A673 (cell line): ENCODE measurements around the gene FADD. TPM values are rescaled to one million over a fixed set of nuclear protein-coding genes. Genes with fewer than 3 reads are reported as not detected.

ENCODE experiments used
- BruUV-seq: library from RNA; stranded (reverse); fragments of 400-500 nt; replicated peaks from 2 replicates; lab custom pipeline; 2021; lab: Mats Ljungman, UMichigan
- CTCF ChIA-PET: fragments of 300-600 bp; sonication (Branson Sonifier 250); formaldehyde crosslinking; loops from one replicate; lab custom pipeline; 2022; ENCODE audit warnings: antibody characterized with exemption; lab: Charles Lee
- POLR2A ChIA-PET: fragments of 300-600 bp; sonication (Branson Sonifier 250); formaldehyde crosslinking; loops from one replicate; lab custom pipeline; 2022; ENCODE audit warnings: antibody characterized with exemption; ENCODE audit not compliant: low non-redundant PET; lab: Charles Lee
- DNase-seq: peaks from one replicate; pipeline ENCODE4 v3.0.0-alpha.2; 2015; ENCODE audit warnings: low spot score
- H3K27ac ChIP-seq: fragments of 200-600 bp; sonication (generic); 2 replicates; pipeline ENCODE4 v1.5.1; 2016; ENCODE audit warnings: mixed run types, low read depth, mild to moderate bottlenecking, mixed read lengths, antibody characterized with exemption, low read length; ENCODE audit not compliant: poor library complexity, severe bottlenecking
- H3K27me3 ChIP-seq: fragments of 200-600 bp; sonication (generic); replicated peaks from 2 replicates; pipeline ENCODE4 v1.6.1; 2017; ENCODE audit warnings: mixed run types, low read depth, mild to moderate bottlenecking, mixed read lengths, antibody characterized with exemption, low read length; ENCODE audit not compliant: insufficient read depth, poor library complexity
- H3K36me3 ChIP-seq: fragments of 200-600 bp; sonication (generic); 2 replicates; pipeline ENCODE4 v1.6.1; 2016; ENCODE audit warnings: mixed run types, mild to moderate bottlenecking, mixed read lengths, antibody characterized with exemption, low read length; ENCODE audit not compliant: insufficient read depth, poor library complexity, severe bottlenecking
- H3K4me1 ChIP-seq: fragments of 200-600 bp; sonication (generic); 2 replicates; pipeline ENCODE4 v1.6.1; 2017; ENCODE audit warnings: mixed run types, mild to moderate bottlenecking, mixed read lengths, antibody characterized with exemption, low read length; ENCODE audit not compliant: insufficient read depth, poor library complexity, severe bottlenecking
- H3K4me3 ChIP-seq: fragments of 200-600 bp; sonication (generic); 2 replicates; pipeline ENCODE4 v1.5.1; 2016; ENCODE audit warnings: low read depth, mixed run types, mild to moderate bottlenecking, mixed read lengths, low read length; ENCODE audit not compliant: poor library complexity, severe bottlenecking
- H3K9me3 ChIP-seq: fragments of 200-600 bp; sonication (generic); 2 replicates; pipeline ENCODE4 v1.6.1; 2016; ENCODE audit warnings: mixed run types, low read depth, mild to moderate bottlenecking, mixed read lengths, antibody characterized with exemption, low read length; ENCODE audit not compliant: poor library complexity, severe bottlenecking
- CTCF ChIP-seq: fragments of 300-800, 200-600 bp; sonication (generic); conservative IDR thresholded peaks from 2 replicates; pipeline ENCODE4 v1.5.1; 2017; ENCODE audit warnings: low read depth, mild to moderate bottlenecking, antibody characterized with exemption, low read length, moderate library complexity, mixed read lengths
- EZH2 ChIP-seq: fragments of 200-600 bp; sonication (generic); IDR thresholded peaks from 2 replicates; pipeline ENCODE4 v1.6.1; 2017; ENCODE audit warnings: borderline replicate concordance, low read depth, mild to moderate bottlenecking, mixed read lengths, antibody characterized with exemption, low read length; ENCODE audit not compliant: poor library complexity, severe bottlenecking
- intact Hi-C: fragments of 100-400 bp; cut with micrococcal nuclease; formaldehyde crosslinking; loops from one replicate; pipeline ENCODE4 v1.10.0; 2022; ENCODE audit not compliant: unreplicated experiment
- total RNA-seq: library from RNA; stranded (reverse); gene quantifications from 2 replicates; pipeline ENCODE4 v1.2.3, GENCODE V29; 2021

Gene FADD
- total RNA-seq, 1 experiment from 2014 or later, result 62.7 TPM

GRCh38 chr11:70185348-70186055, 17.6 kb upstream of the FADD start:
- H3K36me3 ChIP-seq, result no peaks in the 10 kb centered on the region
- TF ChIP-seq EZH2, result no peak
- no peak for TF ChIP-seq CTCF
- no peak overlapping the region for H3K27ac ChIP-seq
- ChIA-PET POLR2A (no interaction called here), CTCF (no interaction called here)
- no TSS peak for BruUV-seq
- H3K4me1 ChIP-seq, result no peaks in the 10 kb centered on the region
- no peak overlapping the region for H3K4me3 ChIP-seq
- H3K27me3 ChIP-seq, result no peaks in the 10 kb centered on the region
- DNase-seq, result no peak
- intact Hi-C loops, result no loop called here
- no peaks in the 10 kb centered on the region for H3K9me3 ChIP-seq

- Histone ChIP-seq H3K9me3 (no peaks in the 10 kb centered on the region), H3K27ac (no peak overlapping the region), H3K27me3 (no peaks in the 10 kb centered on the region), H3K4me3 (no peak overlapping the region), H3K4me1 (no peaks in the 10 kb centered on the region), H3K36me3 (no peaks in the 10 kb centered on the region)
- ChIA-PET CTCF (interaction anchor here (0.5 kb wide), 1 partner anchor 13 kb away, joined by 3 read pairs; no protein-coding TSS in a partner anchor), POLR2A (no interaction called here)
- intact Hi-C loops, result no loop called here
- no TSS peak for BruUV-seq
- DNase-seq, result no peak
- TF ChIP-seq CTCF, result no peak
Measured at GRCh38 chr11:70186420-70186819, 16.7 kb upstream of the FADD start.

- H3K27me3 ChIP-seq, result no peaks in the 10 kb centered on the region
- BruUV-seq, result no TSS peak
- no peaks in the 10 kb centered on the region for H3K4me1 ChIP-seq
- H3K27ac ChIP-seq, result no peak overlapping the region
- intact Hi-C loops, result no loop called here
- H3K36me3 ChIP-seq, result no peaks in the 10 kb centered on the region
- DNase-seq, result no peak
- no peak overlapping the region for H3K4me3 ChIP-seq
- POLR2A ChIA-PET, result no interaction called here
- TF ChIP-seq EZH2 (no peak), CTCF (no peak)
- CTCF ChIA-PET, result no interaction called here
- no peaks in the 10 kb centered on the region for H3K9me3 ChIP-seq
Measured at GRCh38 chr11:70186936-70187335, 16.2 kb upstream of the FADD start.
